Kidney (tissue), 14 donors: ENCODE measurements around the gene NLGN1. TPM values are rescaled to one million over a fixed set of nuclear protein-coding genes. Genes with fewer than 3 reads are reported as not detected.

Experiments used
- DNase-seq, 5 donors: peaks; one replicate each; pipeline ENCODE4 v3.0.0-alpha.2; 2013 to 2020
- FAIRE-seq: peaks from 2 replicates; lab custom pipeline; 2012; peaks lifted over from hg19 to GRCh38; lab: Jason Lieb, UNC
- H3K27ac ChIP-seq, 2 donors: one replicate each; pipeline ENCODE4 v1.7.0; 2013; ENCODE audit warnings: low read depth in 2 of 2, low read length in 2 of 2, inconsistent platforms in 1 of 2
- H3K27me3 ChIP-seq: one replicate; pipeline ENCODE4 v1.7.1; 2013; ENCODE audit warnings: low read length, inconsistent platforms; ENCODE audit not compliant: control insufficient read depth, insufficient read depth
- H3K36me3 ChIP-seq, 3 donors: one replicate each; pipeline versions ENCODE4 v1.7.0 to v1.7.1; 2013; ENCODE audit warnings: low read length in 3 of 3, control low read depth in 1 of 3, inconsistent platforms in 1 of 3; ENCODE audit not compliant: insufficient read depth in 3 of 3, control insufficient read depth in 2 of 3
- H3K4me1 ChIP-seq, 3 donors: one replicate each; pipeline versions ENCODE4 v1.7.0 to v1.7.1; 2013; ENCODE audit warnings: low read length in 3 of 3, inconsistent platforms in 1 of 3, low read depth in 1 of 3; ENCODE audit not compliant: control insufficient read depth in 2 of 3, insufficient read depth in 2 of 3
- H3K4me3 ChIP-seq, 3 donors: one replicate each; pipeline versions ENCODE4 v1.7.0 to v1.8.1; 2013; ENCODE audit warnings: low read length in 3 of 3, control low read depth in 1 of 3, inconsistent platforms in 1 of 3
- H3K9ac ChIP-seq, 3 donors: one replicate each; pipeline versions ENCODE4 v1.7.0 to v1.7.1; 2013; ENCODE audit warnings: low read length in 3 of 3, control low read depth in 1 of 3, inconsistent platforms in 1 of 3
- H3K9me3 ChIP-seq, 3 donors: one replicate each; pipeline versions ENCODE4 v1.7.0 to v1.7.1; 2013; ENCODE audit warnings: low read length in 3 of 3, control low read depth in 1 of 3, inconsistent platforms in 1 of 3; ENCODE audit not compliant: control insufficient read depth in 2 of 3, insufficient read depth in 1 of 3
- intact Hi-C: fragments of 100-400 bp; cut with DNase I; formaldehyde crosslinking; loops from one replicate; pipeline ENCODE4 v1.11.1; 2022
- polyA plus RNA-seq: library from polyadenylated mRNA; stranded (reverse); fragments of 350-450 nt; fragmentation: Illumina TruSeq; extraction: RNeasy Lipid Tissue Mini Kit (QIAGEN cat#74804); gene quantifications from one replicate; pipeline ENCODE4 v1.2.3, GENCODE V29; 2014; ENCODE audit warnings: low read depth, low replicate concordance; ENCODE audit not compliant: insufficient read depth
- total RNA-seq: library from RNA; stranded (reverse); fragmentation: NEBNext Ultra II Directional; extraction: Animal tissue kit (Norgen Biotek cat#: 25700); gene quantifications from one replicate; pipeline ENCODE4 v1.2.1, GENCODE V29; 2021
- TF ChIP-seq, protein P1 (sequence below): IDR thresholded peaks from 3 replicates; pipeline ENCODE4 v1.5.1; 2012; ENCODE audit warnings: mild to moderate bottlenecking, moderate library complexity, borderline replicate concordance; ENCODE audit not compliant: insufficient read depth; ENCODE audit errors: extremely low read depth
- donor health status: control.
- donor health status: control.
- donor health status: control.
- donor health status: control.
- donor health status: control.
- donor health status: DM: yes; HTN: yes; CAD: no.
- donor health status: Normal renal cell carcinoma (clear cell type).

NLGN1 gene
- total and polyA plus RNA-seq, 2 donors from 2014 or later = 0.49 to 19.4 TPM

DNA sequence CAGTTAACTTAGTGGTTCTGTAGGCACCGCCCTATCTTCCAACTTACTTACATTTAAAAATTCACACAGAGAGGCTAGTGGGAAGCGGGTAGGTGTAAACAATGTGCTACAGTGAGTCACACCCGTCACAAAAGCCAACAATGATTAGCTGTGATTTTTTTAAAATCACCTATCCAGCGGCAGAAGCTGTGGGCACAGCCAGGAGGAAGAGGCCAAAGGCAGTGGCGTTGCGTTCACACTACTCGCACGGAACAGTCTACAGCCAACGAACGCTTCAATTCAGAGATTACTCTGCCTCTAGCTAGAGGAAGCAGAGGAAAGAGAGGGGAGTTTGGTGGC lies 2.5 kb upstream of the NLGN1 start:
- H3K4me3 ChIP-seq = peak overlapping the region; percentile 73 to 81 (median 81)
- H3K4me1 ChIP-seq = peaks cover 0 to 6% (median 5%) of the 10 kb centered on the region in 3 donors
- no peaks in the 10 kb centered on the region for H3K36me3 ChIP-seq
- H3K9me3 ChIP-seq = no peaks in the 10 kb centered on the region
- peak overlapping the region; percentile 27 to 75 (median 51) for H3K9ac ChIP-seq
- no peak for FAIRE-seq
- peaks cover 2% of the 10 kb centered on the region for H3K27me3 ChIP-seq
- peak overlapping the region; percentile 23 to 45 for H3K27ac ChIP-seq
- no peak for DNase-seq
- intact Hi-C loops = no loop called here
- TF ChIP-seq, protein P1, sequence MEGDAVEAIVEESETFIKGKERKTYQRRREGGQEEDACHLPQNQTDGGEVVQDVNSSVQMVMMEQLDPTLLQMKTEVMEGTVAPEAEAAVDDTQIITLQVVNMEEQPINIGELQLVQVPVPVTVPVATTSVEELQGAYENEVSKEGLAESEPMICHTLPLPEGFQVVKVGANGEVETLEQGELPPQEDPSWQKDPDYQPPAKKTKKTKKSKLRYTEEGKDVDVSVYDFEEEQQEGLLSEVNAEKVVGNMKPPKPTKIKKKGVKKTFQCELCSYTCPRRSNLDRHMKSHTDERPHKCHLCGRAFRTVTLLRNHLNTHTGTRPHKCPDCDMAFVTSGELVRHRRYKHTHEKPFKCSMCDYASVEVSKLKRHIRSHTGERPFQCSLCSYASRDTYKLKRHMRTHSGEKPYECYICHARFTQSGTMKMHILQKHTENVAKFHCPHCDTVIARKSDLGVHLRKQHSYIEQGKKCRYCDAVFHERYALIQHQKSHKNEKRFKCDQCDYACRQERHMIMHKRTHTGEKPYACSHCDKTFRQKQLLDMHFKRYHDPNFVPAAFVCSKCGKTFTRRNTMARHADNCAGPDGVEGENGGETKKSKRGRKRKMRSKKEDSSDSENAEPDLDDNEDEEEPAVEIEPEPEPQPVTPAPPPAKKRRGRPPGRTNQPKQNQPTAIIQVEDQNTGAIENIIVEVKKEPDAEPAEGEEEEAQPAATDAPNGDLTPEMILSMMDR = no peak

DNA sequence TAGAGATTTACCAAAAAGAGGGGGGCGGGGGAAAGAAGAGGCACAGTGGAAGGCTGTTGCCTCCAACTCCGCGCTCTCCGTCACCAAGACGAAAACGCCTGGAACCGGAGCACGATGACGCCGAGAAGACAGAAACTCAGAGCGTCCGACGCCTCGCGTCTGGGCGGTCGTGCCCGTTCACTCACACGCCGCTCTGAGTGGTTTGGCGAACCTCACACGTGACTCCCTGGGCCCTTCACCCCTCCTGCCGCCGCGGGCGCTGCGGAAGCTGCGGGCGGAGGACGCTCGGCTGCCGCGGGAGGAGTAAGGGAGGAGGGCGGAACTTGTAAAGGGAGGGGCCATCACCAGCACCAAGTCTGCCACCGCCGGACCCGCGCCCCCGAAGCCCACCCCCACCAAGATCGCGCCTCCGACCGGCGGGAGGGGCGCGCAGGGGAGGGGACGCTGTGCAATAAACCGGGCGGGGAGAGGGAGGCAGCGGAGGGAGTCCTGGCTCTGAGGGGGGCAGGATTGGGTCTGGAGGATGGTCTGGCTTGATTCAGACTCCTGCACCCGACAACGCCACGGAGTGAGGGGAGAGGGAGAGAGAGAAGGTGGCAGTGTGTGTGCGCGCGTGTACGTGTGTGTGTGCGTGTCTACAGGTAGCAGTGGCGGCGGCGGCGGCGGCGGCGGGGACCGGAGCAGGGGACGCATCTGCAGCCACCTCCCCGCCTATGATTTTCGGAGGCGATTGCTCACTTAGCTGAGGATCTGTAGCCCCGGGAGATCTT lies 1.9 kb upstream of the NLGN1 start:
- no peaks in the 10 kb centered on the region for H3K9me3 ChIP-seq
- H3K4me1 ChIP-seq = peaks cover 0 to 6% (median 5%) of the 10 kb centered on the region in 3 donors
- intact Hi-C loops = no loop called here
- DNase-seq (peak; percentile 82 to 95 (median 89)), FAIRE-seq (no peak)
- peak overlapping the region; percentile 23 to 45 for H3K27ac ChIP-seq
- H3K27me3 ChIP-seq = peaks cover 2% of the 10 kb centered on the region
- H3K9ac ChIP-seq = peak overlapping the region; percentile 27 to 75 (median 51)
- H3K36me3 ChIP-seq = no peaks in the 10 kb centered on the region
- TF ChIP-seq, protein P1 = no peak
- peak overlapping the region; percentile 73 to 81 (median 81) for H3K4me3 ChIP-seq

DNA sequence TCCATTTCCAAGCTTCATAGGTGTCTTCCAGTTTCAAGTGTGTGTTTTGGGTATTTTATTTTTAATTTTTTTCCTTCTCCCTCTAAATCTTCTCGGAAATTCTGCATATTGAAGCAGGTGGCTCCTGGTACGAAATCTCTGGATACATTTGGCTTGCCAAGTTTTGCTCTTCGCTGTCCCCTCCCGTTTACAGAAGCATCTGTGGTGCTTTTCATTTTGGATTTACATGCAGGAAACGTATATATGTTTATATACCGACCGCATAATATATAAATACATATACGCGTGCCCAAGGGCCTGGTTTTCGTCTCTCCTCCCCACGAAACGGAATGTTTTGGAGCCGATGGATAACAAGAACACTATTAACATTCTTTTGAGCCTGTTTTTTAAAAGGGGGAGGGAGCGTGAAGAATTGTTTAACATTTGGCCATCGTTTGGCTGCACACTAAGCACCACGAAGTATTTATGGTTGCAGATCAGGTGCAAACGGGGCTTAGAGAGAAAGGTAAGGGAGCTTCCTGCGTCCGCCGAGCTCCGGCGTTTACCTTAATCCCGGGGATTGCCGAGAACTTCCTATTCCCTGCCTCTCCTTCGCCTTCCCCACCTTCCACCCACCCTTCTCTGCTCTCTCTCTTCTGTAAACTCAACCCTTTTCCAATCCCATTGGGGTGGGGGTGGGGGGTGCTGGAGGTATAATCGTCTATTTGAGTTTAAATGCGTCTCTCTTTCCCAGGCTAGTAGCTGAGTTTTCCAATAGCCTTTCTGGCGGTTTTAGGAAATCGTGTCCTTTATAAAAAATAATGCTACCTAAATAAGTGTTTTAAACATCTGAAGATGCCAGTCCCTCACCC lies 1.1 kb upstream of the NLGN1 start:
- DNase-seq = peak in 4 of 5 donors; percentile 21 to 38 (median 34)
- H3K27ac ChIP-seq = no peak overlapping the region

More for the DNA sequence above, 1.1 kb upstream of the NLGN1 start:
- H3K9me3 ChIP-seq = no peaks in the 10 kb centered on the region
- intact Hi-C loops = no loop called here
- TF ChIP-seq, protein P1 = no peak
- FAIRE-seq = no peak
- H3K36me3 ChIP-seq = no peaks in the 10 kb centered on the region
- peaks cover 0 to 6% (median 5%) of the 10 kb centered on the region in 3 donors for H3K4me1 ChIP-seq
- H3K4me3 ChIP-seq = peak overlapping the region; percentile 68 to 81 (median 73)
- peaks cover 2% of the 10 kb centered on the region for H3K27me3 ChIP-seq
- no peak overlapping the region for H3K9ac ChIP-seq
